Trophoblast cell (in vitro differentiated cells and primary cell): Measurements from ENCODE around the gene C2orf72.

Source experiments
- DNase-seq, 2 donors: peaks; one replicate each; pipeline ENCODE4 v3.0.0-alpha.2; 2016
- H2AFZ ChIP-seq: 2 replicates; pipeline ENCODE4 v1.6.1; 2013; ENCODE audit warnings: low read length, moderate library complexity, mild to moderate bottlenecking; ENCODE audit not compliant: insufficient read depth, poor library complexity
- H2AK5ac ChIP-seq: 2 replicates; pipeline ENCODE4 v1.6.1; 2013; ENCODE audit warnings: mild to moderate bottlenecking, low read length
- H2BK120ac ChIP-seq: 2 replicates; pipeline ENCODE4 v1.6.1; 2013; ENCODE audit warnings: low read length, mild to moderate bottlenecking, moderate library complexity; ENCODE audit not compliant: insufficient read depth, poor library complexity
- H2BK12ac ChIP-seq: 2 replicates; pipeline ENCODE4 v1.6.1; 2013; ENCODE audit warnings: mild to moderate bottlenecking, low read length, moderate library complexity
- H2BK5ac ChIP-seq: 2 replicates; pipeline ENCODE4 v1.6.1; 2013; ENCODE audit warnings: low read length, low read depth, moderate library complexity, mild to moderate bottlenecking; ENCODE audit not compliant: poor library complexity
- H3K14ac ChIP-seq: 2 replicates; pipeline ENCODE4 v1.6.1; 2013; ENCODE audit warnings: mild to moderate bottlenecking, low read length
- H3K18ac ChIP-seq: 2 replicates; pipeline ENCODE4 v1.6.1; 2013; ENCODE audit warnings: mild to moderate bottlenecking, low read length
- H3K23ac ChIP-seq: 2 replicates; pipeline ENCODE4 v1.6.1; 2013; ENCODE audit warnings: low read length
- H3K27ac ChIP-seq: 2 replicates; pipeline ENCODE4 v1.5.1; 2013; ENCODE audit warnings: low read depth, mild to moderate bottlenecking, inconsistent platforms, low read length, moderate library complexity
- H3K27me3 ChIP-seq: 2 replicates; pipeline ENCODE4 v1.6.1; 2013; ENCODE audit warnings: inconsistent platforms, mild to moderate bottlenecking, low read length, moderate library complexity; ENCODE audit not compliant: insufficient read depth
- H3K36me3 ChIP-seq, 2 experiments: 1 replicate in 1 of 2; 2 replicates in 1 of 2; pipeline ENCODE4 v1.6.1; 2013; ENCODE audit warnings: low read length in 2 of 2, mild to moderate bottlenecking in 2 of 2, moderate library complexity in 1 of 2; ENCODE audit not compliant: insufficient read depth in 2 of 2, control insufficient read depth in 1 of 2
- H3K4ac ChIP-seq: 2 replicates; pipeline ENCODE4 v1.6.1; 2013; ENCODE audit warnings: low read depth, mild to moderate bottlenecking, low read length, moderate library complexity
- H3K4me1 ChIP-seq, 2 experiments: 1 replicate in 1 of 2; 2 replicates in 1 of 2; pipeline ENCODE4 v1.6.1; 2013; ENCODE audit warnings: low read length in 2 of 2, mild to moderate bottlenecking in 2 of 2, moderate library complexity in 1 of 2; ENCODE audit not compliant: insufficient read depth in 2 of 2, control insufficient read depth in 1 of 2
- H3K4me2 ChIP-seq: 2 replicates; pipeline ENCODE4 v1.6.1; 2013; ENCODE audit warnings: inconsistent platforms, mild to moderate bottlenecking, low read length, moderate library complexity
- H3K4me3 ChIP-seq: 2 replicates; pipeline ENCODE4 v1.5.1; 2013; ENCODE audit warnings: mild to moderate bottlenecking, low read depth, low read length, inconsistent platforms
- H3K79me1 ChIP-seq: one replicate; pipeline ENCODE4 v1.6.1; 2013; ENCODE audit warnings: low read length
- H3K79me2 ChIP-seq: 2 replicates; pipeline ENCODE4 v1.6.1; 2013; ENCODE audit warnings: low read length, mild to moderate bottlenecking; ENCODE audit not compliant: control insufficient read depth, insufficient read depth, poor library complexity
- H3K9ac ChIP-seq: 2 replicates; pipeline ENCODE4 v1.6.1; 2013; ENCODE audit warnings: mild to moderate bottlenecking, low read length
- H3K9me3 ChIP-seq: 2 replicates; pipeline ENCODE4 v1.6.1; 2013; ENCODE audit warnings: low read depth, mild to moderate bottlenecking, control low read depth, inconsistent platforms, low read length; ENCODE audit not compliant: insufficient read depth
- H4K12ac ChIP-seq: 2 replicates; pipeline ENCODE4 v1.6.1; 2013; ENCODE audit warnings: low read depth, mild to moderate bottlenecking, low read length, moderate library complexity
- H4K8ac ChIP-seq: 2 replicates; pipeline ENCODE4 v1.6.1; 2013; ENCODE audit warnings: low read depth, mild to moderate bottlenecking, low read length, moderate library complexity
- H4K91ac ChIP-seq: one replicate; pipeline ENCODE4 v1.6.1; 2013; ENCODE audit warnings: low read depth, mild to moderate bottlenecking, low read length, moderate library complexity
- WGBS: extraction: QIAGEN DNeasy Blood & Tissue Kit; methylation state at CpG from one replicate; pipeline ENCODE4 v1.1.7; 2013; ENCODE audit warnings: missing lambda C conversion rate; ENCODE audit not compliant: insufficient read length, insufficient coverage; ENCODE audit errors: extremely low coverage; 5-methylcytosine and 5-hydroxymethylcytosine counted together

Gene C2orf72

GRCh38 chr2:230999477-230999876 lies 37.8 kb upstream of the C2orf72 start:
- no peak overlapping the region for H2AFZ ChIP-seq
- no peak overlapping the region for H4K12ac ChIP-seq
- H2BK12ac ChIP-seq: no peak overlapping the region
- H3K79me1 ChIP-seq: no peaks in the 10 kb centered on the region
- no peaks in the 10 kb centered on the region for H3K27me3 ChIP-seq
- no peak for DNase-seq
- no peak overlapping the region for H4K91ac ChIP-seq
- H3K14ac ChIP-seq: no peak overlapping the region
- H3K36me3 ChIP-seq: no peaks in the 10 kb centered on the region
- H3K4me3 ChIP-seq: no peak overlapping the region
- H2BK120ac ChIP-seq: no peak overlapping the region
- no peak overlapping the region for H3K4ac ChIP-seq
- no peak overlapping the region for H3K18ac ChIP-seq
- H3K9me3 ChIP-seq: peaks cover 4% of the 10 kb centered on the region
- H3K23ac ChIP-seq: no peak overlapping the region
- H3K4me2 ChIP-seq: no peak overlapping the region
- no peaks in the 10 kb centered on the region for H3K4me1 ChIP-seq
- H2AK5ac ChIP-seq: no peak overlapping the region
- no peak overlapping the region for H3K27ac ChIP-seq
- WGBS: no CpG with 5 or more reads among the region's 4 CpGs
- no peak overlapping the region for H3K9ac ChIP-seq
- no peak overlapping the region for H4K8ac ChIP-seq
- H3K79me2 ChIP-seq: no peaks in the 10 kb centered on the region
- H2BK5ac ChIP-seq: no peak overlapping the region

GRCh38 chr2:231000211-231000904 lies 37.0 kb upstream of the C2orf72 start:
- Histone ChIP-seq H3K27ac (no peak overlapping the region), H3K14ac (no peak overlapping the region), H3K79me2 (no peaks in the 10 kb centered on the region), H3K9me3 (peaks cover 10% of the 10 kb centered on the region), H3K79me1 (no peaks in the 10 kb centered on the region), H3K36me3 (no peaks in the 10 kb centered on the region), H2AK5ac (no peak overlapping the region), H3K18ac (no peak overlapping the region), H3K4me3 (no peak overlapping the region), H3K4me2 (no peak overlapping the region), H2BK5ac (no peak overlapping the region), H3K27me3 (no peaks in the 10 kb centered on the region), H4K8ac (no peak overlapping the region), H4K12ac (no peak overlapping the region), H3K23ac (no peak overlapping the region), H2AFZ (no peak overlapping the region), H4K91ac (no peak overlapping the region), H3K4me1 (no peaks in the 10 kb centered on the region), H3K4ac (no peak overlapping the region), H2BK12ac (no peak overlapping the region), H2BK120ac (no peak overlapping the region), H3K9ac (no peak overlapping the region)
- no peak for DNase-seq
- WGBS: no CpG with 5 or more reads among the region's 24 CpGs

DNA sequence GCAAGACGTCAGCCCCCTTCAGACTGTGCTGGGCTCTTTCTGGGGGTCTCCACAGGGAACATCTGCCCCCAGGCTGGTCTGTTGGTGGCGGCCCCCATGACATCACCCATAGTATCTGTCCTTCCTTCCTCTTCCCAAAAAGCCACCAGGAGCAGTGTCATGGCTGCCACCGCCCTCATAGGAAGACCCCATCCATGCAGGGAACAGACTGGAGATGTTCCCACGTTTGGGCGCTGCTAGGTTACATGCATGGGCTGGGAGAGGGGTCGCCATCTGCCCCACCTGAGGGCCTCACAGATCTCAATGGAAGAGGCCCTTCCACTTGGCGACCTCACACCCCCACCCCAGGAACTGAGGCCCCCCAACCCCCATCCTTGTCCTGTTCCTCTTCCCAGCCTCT lies 36.3 kb upstream of the C2orf72 start:
- Histone ChIP-seq H4K12ac (no peak overlapping the region), H4K8ac (no peak overlapping the region), H3K18ac (no peak overlapping the region), H3K4me2 (no peak overlapping the region), H3K27me3 (no peaks in the 10 kb centered on the region), H2AK5ac (no peak overlapping the region), H3K36me3 (no peaks in the 10 kb centered on the region), H3K23ac (no peak overlapping the region), H2BK120ac (no peak overlapping the region), H3K4ac (no peak overlapping the region), H2AFZ (no peak overlapping the region), H3K4me1 (no peaks in the 10 kb centered on the region), H3K79me2 (no peaks in the 10 kb centered on the region), H2BK12ac (no peak overlapping the region), H2BK5ac (no peak overlapping the region), H3K14ac (no peak overlapping the region), H3K4me3 (no peak overlapping the region), H3K27ac (no peak overlapping the region), H4K91ac (no peak overlapping the region), H3K79me1 (no peaks in the 10 kb centered on the region), H3K9ac (no peak overlapping the region), H3K9me3 (peaks cover 12% of the 10 kb centered on the region)
- DNase-seq: no peak
- WGBS: no CpG with 5 or more reads among the region's 7 CpGs

- Histone ChIP-seq H3K4me2 (no peak overlapping the region), H3K9me3 (peaks cover 12% of the 10 kb centered on the region), H3K27me3 (no peaks in the 10 kb centered on the region), H3K36me3 (no peaks in the 10 kb centered on the region), H3K79me1 (no peaks in the 10 kb centered on the region), H3K4me1 (peaks cover 2 to 3% of the 10 kb centered on the region in 2 experiments), H2BK120ac (no peak overlapping the region), H3K79me2 (no peaks in the 10 kb centered on the region), H2BK12ac (no peak overlapping the region), H2AFZ (no peak overlapping the region), H4K8ac (no peak overlapping the region), H3K14ac (no peak overlapping the region), H3K4me3 (no peak overlapping the region), H3K9ac (no peak overlapping the region), H3K23ac (no peak overlapping the region), H3K4ac (no peak overlapping the region), H2AK5ac (no peak overlapping the region), H4K91ac (no peak overlapping the region), H3K18ac (no peak overlapping the region), H2BK5ac (no peak overlapping the region), H3K27ac (no peak overlapping the region), H4K12ac (no peak overlapping the region)
- no CpG with 5 or more reads among the region's 4 CpGs for WGBS
- DNase-seq: no peak
Measured at GRCh38 chr2:231001921-231002320, 35.4 kb upstream of the C2orf72 start.
